ENCODE data around the gene CYP21A2. TPM values are rescaled to one million over a fixed set of nuclear protein-coding genes. Genes with fewer than 3 reads are reported as not detected.
"Not testable (repeated sequence)": the region's sequence is repeated elsewhere in the genome, so short reads cannot be mapped to it uniquely, and the experiment has no call there.

CYP21A2 gene
- total RNA-seq, 1 experiment from 2014 or later = 0.33 TPM

DNA sequence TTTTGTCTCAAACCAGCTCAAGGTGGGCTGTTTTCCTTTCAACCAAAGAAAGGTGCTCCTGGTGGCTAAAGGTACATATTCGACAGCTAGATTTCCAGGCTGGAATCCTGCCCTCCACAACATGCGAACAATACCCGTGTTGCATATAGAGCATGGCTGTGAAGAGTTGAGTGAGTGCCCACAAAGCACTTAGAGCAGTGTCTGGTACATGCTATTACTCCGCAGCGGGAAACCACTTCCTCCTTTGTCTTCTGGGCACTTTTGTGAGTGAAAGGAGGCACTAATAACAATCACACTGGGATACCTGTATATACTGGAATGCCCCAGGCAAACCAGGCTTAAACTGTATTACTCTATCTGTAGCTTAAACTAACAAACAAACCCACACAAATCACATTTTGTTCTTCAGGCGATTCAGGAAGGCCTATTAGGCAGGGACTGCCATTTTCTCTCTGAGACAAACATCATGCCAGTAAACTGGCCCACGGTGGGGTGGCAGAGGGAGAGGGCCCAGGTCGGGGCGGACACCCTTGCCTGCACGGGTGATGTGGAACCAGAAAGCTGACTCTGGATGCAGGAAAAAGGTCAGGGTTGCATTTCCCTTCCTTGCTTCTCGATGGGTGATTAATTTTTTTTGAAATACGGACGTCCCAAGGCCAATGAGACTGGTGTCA is 33.2 kb upstream of the CYP21A2 start:
- POLR2A ChIA-PET (ENCODE audit: unreplicated experiment); H2AFZ ChIP-seq; intact Hi-C loops (cut with micrococcal nuclease; ENCODE audit: unreplicated experiment); H4K20me1 ChIP-seq (ENCODE audit: insufficient read depth); H3K4me1 ChIP-seq (replicated peaks; ENCODE audit: insufficient read depth); DNase-seq; H3K36me3 ChIP-seq (ENCODE audit: low read depth); H3K4me3 ChIP-seq; CTCF ChIA-PET; H3K9me2 ChIP-seq (ENCODE audit: insufficient read depth); H3K9me3 ChIP-seq (ENCODE audit: insufficient read depth, low read depth); BruUV-seq (replicated peaks); H3K79me2 ChIP-seq (ENCODE audit: low read depth); H3F3A ChIP-seq (ENCODE audit: insufficient read depth, low read depth); H3K4me2 ChIP-seq; H3K27me3 ChIP-seq (ENCODE audit: insufficient read depth, low read depth); H3K27ac ChIP-seq: not testable (repeated sequence)

DNA sequence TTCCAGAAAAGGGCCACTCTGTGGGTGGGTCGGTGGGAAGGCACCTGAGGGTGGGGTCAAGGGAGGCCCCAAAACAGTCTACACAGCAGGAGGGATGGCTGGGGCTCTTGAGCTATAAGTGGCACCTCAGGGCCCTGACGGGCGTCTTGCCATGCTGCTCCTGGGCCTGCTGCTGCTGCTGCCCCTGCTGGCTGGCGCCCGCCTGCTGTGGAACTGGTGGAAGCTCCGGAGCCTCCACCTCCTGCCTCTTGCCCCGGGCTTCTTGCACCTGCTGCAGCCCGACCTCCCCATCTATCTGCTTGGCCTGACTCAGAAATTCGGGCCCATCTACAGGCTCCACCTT is 32.7 kb upstream of the CYP21A2 start:
- H3K79me2 ChIP-seq (ENCODE audit: low read depth); BruUV-seq (replicated peaks); H3K27me3 ChIP-seq (ENCODE audit: insufficient read depth, low read depth); H3K27ac ChIP-seq; H3K9me3 ChIP-seq (ENCODE audit: insufficient read depth, low read depth); H3K36me3 ChIP-seq (ENCODE audit: low read depth); DNase-seq; H3K4me3 ChIP-seq; H3K9me2 ChIP-seq (ENCODE audit: insufficient read depth); H3K4me1 ChIP-seq (replicated peaks; ENCODE audit: insufficient read depth); CTCF ChIA-PET; H2AFZ ChIP-seq; intact Hi-C loops (cut with micrococcal nuclease; ENCODE audit: unreplicated experiment); H3F3A ChIP-seq (ENCODE audit: insufficient read depth, low read depth); POLR2A ChIA-PET (ENCODE audit: unreplicated experiment); H4K20me1 ChIP-seq (ENCODE audit: insufficient read depth); H3K4me2 ChIP-seq: not testable (repeated sequence)

DNA sequence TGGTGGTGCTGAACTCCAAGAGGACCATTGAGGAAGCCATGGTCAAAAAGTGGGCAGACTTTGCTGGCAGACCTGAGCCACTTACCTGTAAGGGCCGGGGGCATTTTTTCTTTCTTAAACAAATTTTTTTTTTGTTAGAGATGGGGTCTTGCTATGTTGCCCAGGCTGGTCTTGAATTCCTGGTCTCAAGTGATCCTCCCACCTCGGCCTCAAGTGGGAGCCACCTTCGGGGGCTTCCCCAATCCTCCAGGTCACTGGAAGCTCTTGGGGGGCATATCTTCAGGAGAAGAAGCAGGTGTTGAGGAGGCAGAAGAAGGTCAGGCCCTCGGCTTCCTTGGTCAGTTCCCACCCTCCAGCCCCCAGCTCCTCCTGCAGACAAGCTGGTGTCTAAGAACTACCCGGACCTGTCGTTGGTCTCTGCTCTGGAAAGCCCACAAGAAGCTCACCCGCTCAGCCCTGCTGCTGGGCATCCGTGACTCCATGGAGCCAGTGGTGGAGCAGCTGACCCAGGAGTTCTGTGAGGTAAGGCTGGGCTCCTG is 32.2 kb upstream of the CYP21A2 start:
- H3K4me3 ChIP-seq; H3K9me2 ChIP-seq (ENCODE audit: insufficient read depth); intact Hi-C loops (cut with micrococcal nuclease; ENCODE audit: unreplicated experiment); H3K27me3 ChIP-seq (ENCODE audit: insufficient read depth, low read depth); H3F3A ChIP-seq (ENCODE audit: insufficient read depth, low read depth); H4K20me1 ChIP-seq (ENCODE audit: insufficient read depth); H3K27ac ChIP-seq; H3K79me2 ChIP-seq (ENCODE audit: low read depth); H3K9me3 ChIP-seq (ENCODE audit: insufficient read depth, low read depth); DNase-seq; H2AFZ ChIP-seq; H3K4me2 ChIP-seq; BruUV-seq (replicated peaks); H3K4me1 ChIP-seq (replicated peaks; ENCODE audit: insufficient read depth); POLR2A ChIA-PET (ENCODE audit: unreplicated experiment); CTCF ChIA-PET; H3K36me3 ChIP-seq (ENCODE audit: low read depth): not testable (repeated sequence)

DNA sequence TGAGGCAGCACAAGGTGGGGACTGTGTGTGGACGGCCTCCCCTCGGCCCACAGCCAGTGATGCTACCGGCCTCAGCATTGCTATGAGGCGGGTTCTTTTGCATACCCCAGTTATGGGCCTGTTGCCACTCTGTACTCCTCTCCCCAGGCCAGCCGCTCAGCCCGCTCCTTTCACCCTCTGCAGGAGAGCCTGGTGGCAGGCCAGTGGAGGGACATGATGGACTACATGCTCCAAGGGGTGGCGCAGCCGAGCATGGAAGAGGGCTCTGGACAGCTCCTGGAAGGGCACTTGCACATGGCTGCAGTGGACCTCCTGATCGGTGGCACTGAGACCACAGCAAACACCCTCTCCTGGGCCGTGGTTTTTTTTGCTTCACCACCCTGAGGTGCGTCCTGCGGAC is 31.1 kb upstream of the CYP21A2 start:
- H3F3A ChIP-seq (ENCODE audit: insufficient read depth, low read depth); CTCF ChIA-PET; DNase-seq; H4K20me1 ChIP-seq (ENCODE audit: insufficient read depth); H3K27ac ChIP-seq; H3K4me1 ChIP-seq (replicated peaks; ENCODE audit: insufficient read depth); H3K4me2 ChIP-seq; intact Hi-C loops (cut with micrococcal nuclease; ENCODE audit: unreplicated experiment); BruUV-seq (replicated peaks); H3K9me3 ChIP-seq (ENCODE audit: insufficient read depth, low read depth); H3K79me2 ChIP-seq (ENCODE audit: low read depth); POLR2A ChIA-PET (ENCODE audit: unreplicated experiment); H2AFZ ChIP-seq; H3K36me3 ChIP-seq (ENCODE audit: low read depth); H3K27me3 ChIP-seq (ENCODE audit: insufficient read depth, low read depth); H3K9me2 ChIP-seq (ENCODE audit: insufficient read depth); H3K4me3 ChIP-seq: not testable (repeated sequence)

DNA sequence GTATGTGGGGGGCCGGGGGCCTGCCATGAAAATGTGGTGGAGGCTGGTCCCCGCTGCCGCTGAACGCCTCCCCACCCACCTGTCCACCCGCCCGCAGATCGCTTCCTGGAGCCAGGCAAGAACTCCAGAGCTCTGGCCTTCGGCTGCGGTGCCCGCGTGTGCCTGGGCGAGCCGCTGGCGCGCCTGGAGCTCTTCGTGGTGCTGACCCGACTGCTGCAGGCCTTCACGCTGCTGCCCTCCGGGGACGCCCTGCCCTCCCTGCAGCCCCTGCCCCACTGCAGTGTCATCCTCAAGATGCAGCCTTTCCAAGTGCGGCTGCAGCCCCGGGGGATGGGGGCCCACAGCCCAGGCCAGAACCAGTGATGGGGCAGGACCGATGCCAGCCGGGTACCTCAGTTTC is 30.2 kb upstream of the CYP21A2 start:
- H3K79me2 ChIP-seq (ENCODE audit: low read depth); intact Hi-C loops (cut with micrococcal nuclease; ENCODE audit: unreplicated experiment); H3K9me2 ChIP-seq (ENCODE audit: insufficient read depth); H4K20me1 ChIP-seq (ENCODE audit: insufficient read depth); H3K4me1 ChIP-seq (replicated peaks; ENCODE audit: insufficient read depth); DNase-seq; POLR2A ChIA-PET (ENCODE audit: unreplicated experiment); H3K9me3 ChIP-seq (ENCODE audit: insufficient read depth, low read depth); CTCF ChIA-PET; H3K4me3 ChIP-seq; BruUV-seq (replicated peaks); H3K36me3 ChIP-seq (ENCODE audit: low read depth); H3F3A ChIP-seq (ENCODE audit: insufficient read depth, low read depth); H3K4me2 ChIP-seq; H3K27ac ChIP-seq; H3K27me3 ChIP-seq (ENCODE audit: insufficient read depth, low read depth); H2AFZ ChIP-seq: not testable (repeated sequence)

DNA sequence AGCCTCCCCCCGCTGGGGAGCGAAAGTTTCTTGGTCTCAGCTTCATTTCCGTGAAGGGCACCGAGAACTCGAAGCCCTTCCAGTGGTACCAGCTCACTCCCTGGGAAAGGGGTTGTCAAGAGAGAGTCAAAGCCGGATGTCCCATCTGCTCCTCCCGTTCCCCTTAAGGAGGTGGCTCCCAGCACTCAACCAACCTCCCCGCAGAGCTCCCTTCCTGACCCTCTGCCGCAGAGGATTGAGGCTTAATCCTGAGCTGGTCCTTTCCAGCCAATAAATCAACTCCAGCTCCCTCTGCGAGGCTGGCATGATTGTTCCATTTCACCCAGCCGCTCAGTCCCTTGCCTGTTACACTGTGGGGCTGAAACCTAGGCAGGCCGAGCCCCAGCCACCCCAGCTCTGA is 29.6 kb upstream of the CYP21A2 start:
- DNase-seq; intact Hi-C loops (cut with micrococcal nuclease; ENCODE audit: unreplicated experiment); BruUV-seq (replicated peaks); H3F3A ChIP-seq (ENCODE audit: insufficient read depth, low read depth); POLR2A ChIA-PET (ENCODE audit: unreplicated experiment); H3K9me2 ChIP-seq (ENCODE audit: insufficient read depth); H3K36me3 ChIP-seq (ENCODE audit: low read depth); H3K4me2 ChIP-seq; CTCF ChIA-PET; H3K79me2 ChIP-seq (ENCODE audit: low read depth); H3K9me3 ChIP-seq (ENCODE audit: insufficient read depth, low read depth); H4K20me1 ChIP-seq (ENCODE audit: insufficient read depth); H3K4me1 ChIP-seq (replicated peaks; ENCODE audit: insufficient read depth); H3K4me3 ChIP-seq; H2AFZ ChIP-seq; H3K27ac ChIP-seq; H3K27me3 ChIP-seq (ENCODE audit: insufficient read depth, low read depth): not testable (repeated sequence)

DNA sequence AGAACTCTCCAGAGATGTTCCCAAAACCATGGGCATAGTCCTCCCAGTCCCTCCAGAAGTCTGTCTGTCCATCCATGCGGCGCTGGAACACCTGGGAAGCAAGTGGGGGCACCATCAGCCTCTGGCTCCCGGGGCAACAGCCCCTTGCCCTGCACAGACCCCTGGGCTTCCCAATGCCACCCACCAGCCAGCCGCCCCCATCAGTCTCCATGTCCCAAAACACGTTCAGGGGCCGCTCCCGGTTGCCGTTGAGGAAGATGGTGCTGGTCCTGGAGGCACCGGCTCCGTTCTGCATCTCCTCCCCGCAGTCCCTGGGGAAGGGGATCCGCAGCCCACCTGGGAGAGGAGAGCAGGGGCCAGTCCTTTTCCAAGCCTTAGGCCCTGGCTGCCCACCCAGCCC is 28.7 kb upstream of the CYP21A2 start:
- H3K9me3 ChIP-seq (ENCODE audit: insufficient read depth, low read depth); H3K27me3 ChIP-seq (ENCODE audit: insufficient read depth, low read depth); H2AFZ ChIP-seq; H3K9me2 ChIP-seq (ENCODE audit: insufficient read depth); H3K4me2 ChIP-seq; POLR2A ChIA-PET (ENCODE audit: unreplicated experiment); H3K4me3 ChIP-seq; H3F3A ChIP-seq (ENCODE audit: insufficient read depth, low read depth); DNase-seq; CTCF ChIA-PET; intact Hi-C loops (cut with micrococcal nuclease; ENCODE audit: unreplicated experiment); H3K36me3 ChIP-seq (ENCODE audit: low read depth); H3K79me2 ChIP-seq (ENCODE audit: low read depth); H3K4me1 ChIP-seq (replicated peaks; ENCODE audit: insufficient read depth); BruUV-seq (replicated peaks); H3K27ac ChIP-seq; H4K20me1 ChIP-seq (ENCODE audit: insufficient read depth): not testable (repeated sequence)

All from PC-9 (cell line).